ENCODE data around the gene C16orf96. TPM values are rescaled to one million over a fixed set of nuclear protein-coding genes. Genes with fewer than 3 reads are reported as not detected.

C16orf96 gene
- total RNA-seq, 6 experiments from 2014 or later: not detected

GRCh38 chr16:4608704-4608980, 52.5 kb downstream of the C16orf96 start:
- Mint-ChIP-seq H3K27me3 (ENCODE audit: insufficient read depth) (peaks cover 2% of the 10 kb centered on the region; the same call in 1 of the 2 replicates), H3K36me3 (ENCODE audit: low read depth) (no peaks in the 10 kb centered on the region), H3K27ac (no peak overlapping the region), H3K4me3 (no peak overlapping the region), H3K4me1 (ENCODE audit: low read depth) (peaks cover 17% of the 10 kb centered on the region), H3K9me3 (no peaks in the 10 kb centered on the region)
- TF ChIP-seq CTCF (IDR thresholded peaks at IDR 0.05): no peak
- DNase-seq: no peak

- TF ChIP-seq CTCF (IDR thresholded peaks at IDR 0.05): no peak
Observed at GRCh38 chr16:4609200-4610010, 53.3 kb downstream of the C16orf96 start.

GRCh38 chr16:4610011-4611005, 54.2 kb downstream of the C16orf96 start:
- Mint-ChIP-seq H3K36me3 (ENCODE audit: low read depth) (no peaks in the 10 kb centered on the region), H3K4me1 (ENCODE audit: low read depth) (peaks cover 17% of the 10 kb centered on the region), H3K27ac (no peak overlapping the region), H3K9me3 (no peaks in the 10 kb centered on the region), H3K4me3 (no peak overlapping the region), H3K27me3 (ENCODE audit: insufficient read depth) (peaks cover 1% of the 10 kb centered on the region; the same call in 1 of the 2 replicates)
- no peak for TF ChIP-seq CTCF (IDR thresholded peaks at IDR 0.05)
- no peak for DNase-seq

More at GRCh38 chr16:4609200-4610010, 53.3 kb downstream of the C16orf96 start:
- no peaks in the 10 kb centered on the region for H3K9me3 Mint-ChIP-seq
- no peak for DNase-seq
- H3K4me1 Mint-ChIP-seq (ENCODE audit: low read depth): peaks cover 17% of the 10 kb centered on the region
- no peaks in the 10 kb centered on the region for H3K36me3 Mint-ChIP-seq (ENCODE audit: low read depth)
- H3K27me3 Mint-ChIP-seq (ENCODE audit: insufficient read depth): peaks cover 1% of the 10 kb centered on the region; the same call in 1 of the 2 replicates
- no peak overlapping the region for H3K4me3 Mint-ChIP-seq
- no peak overlapping the region for H3K27ac Mint-ChIP-seq

GRCh38 chr16:4611337-4612021, 55.3 kb downstream of the C16orf96 start:
- H3K36me3 Mint-ChIP-seq (ENCODE audit: low read depth): no peaks in the 10 kb centered on the region
- peaks cover 1% of the 10 kb centered on the region; the same call in 1 of the 2 replicates for H3K27me3 Mint-ChIP-seq (ENCODE audit: insufficient read depth)
- no peak for DNase-seq
- H3K27ac Mint-ChIP-seq: peak overlapping the region; percentile 38; the same call in 1 of the 2 replicates
- H3K9me3 Mint-ChIP-seq: no peaks in the 10 kb centered on the region
- peaks cover 25% of the 10 kb centered on the region for H3K4me1 Mint-ChIP-seq (ENCODE audit: low read depth)
- no peak overlapping the region for H3K4me3 Mint-ChIP-seq
- TF ChIP-seq CTCF (IDR thresholded peaks at IDR 0.05): no peak

- TF ChIP-seq CTCF (IDR thresholded peaks at IDR 0.05): no peak
- Mint-ChIP-seq H3K4me1 (ENCODE audit: low read depth) (peaks cover 28% of the 10 kb centered on the region), H3K9me3 (no peaks in the 10 kb centered on the region), H3K27me3 (ENCODE audit: insufficient read depth) (no peaks in the 10 kb centered on the region), H3K36me3 (ENCODE audit: low read depth) (no peaks in the 10 kb centered on the region), H3K4me3 (peak overlapping the region; percentile 87), H3K27ac (no peak overlapping the region)
- no peak for DNase-seq
Observed at GRCh38 chr16:4612474-4612931, 56.4 kb downstream of the C16orf96 start.

Measured in HFFc6 (cell line).